ENCODE measurements around the gene EIF4EBP3.

DNA sequence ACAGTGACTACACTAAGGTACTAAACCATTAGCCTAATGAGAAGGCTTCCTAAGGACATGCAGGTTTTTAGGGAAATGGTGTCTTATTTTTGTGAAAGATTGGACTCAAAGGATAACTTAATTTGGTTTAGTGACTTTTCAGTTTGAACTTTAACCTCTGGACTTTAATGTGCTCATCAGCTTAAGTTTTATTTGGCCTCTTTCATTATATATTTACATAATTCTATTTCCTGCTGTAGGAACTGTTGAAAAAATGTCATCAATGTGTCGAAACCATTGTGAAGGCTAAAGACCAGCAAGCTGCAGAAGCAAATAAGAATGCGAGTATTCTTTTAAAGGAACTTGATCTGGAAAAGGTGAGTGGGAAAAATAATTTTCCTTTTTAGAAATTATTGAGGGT, 34.3 kb upstream of the EIF4EBP3 start:
- TF ChIP-seq, protein P1, sequence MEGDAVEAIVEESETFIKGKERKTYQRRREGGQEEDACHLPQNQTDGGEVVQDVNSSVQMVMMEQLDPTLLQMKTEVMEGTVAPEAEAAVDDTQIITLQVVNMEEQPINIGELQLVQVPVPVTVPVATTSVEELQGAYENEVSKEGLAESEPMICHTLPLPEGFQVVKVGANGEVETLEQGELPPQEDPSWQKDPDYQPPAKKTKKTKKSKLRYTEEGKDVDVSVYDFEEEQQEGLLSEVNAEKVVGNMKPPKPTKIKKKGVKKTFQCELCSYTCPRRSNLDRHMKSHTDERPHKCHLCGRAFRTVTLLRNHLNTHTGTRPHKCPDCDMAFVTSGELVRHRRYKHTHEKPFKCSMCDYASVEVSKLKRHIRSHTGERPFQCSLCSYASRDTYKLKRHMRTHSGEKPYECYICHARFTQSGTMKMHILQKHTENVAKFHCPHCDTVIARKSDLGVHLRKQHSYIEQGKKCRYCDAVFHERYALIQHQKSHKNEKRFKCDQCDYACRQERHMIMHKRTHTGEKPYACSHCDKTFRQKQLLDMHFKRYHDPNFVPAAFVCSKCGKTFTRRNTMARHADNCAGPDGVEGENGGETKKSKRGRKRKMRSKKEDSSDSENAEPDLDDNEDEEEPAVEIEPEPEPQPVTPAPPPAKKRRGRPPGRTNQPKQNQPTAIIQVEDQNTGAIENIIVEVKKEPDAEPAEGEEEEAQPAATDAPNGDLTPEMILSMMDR (IDR thresholded peaks at IDR 0.05; ENCODE audit: low read depth, low read length), result no peak
- TF ChIP-seq, protein P2, sequence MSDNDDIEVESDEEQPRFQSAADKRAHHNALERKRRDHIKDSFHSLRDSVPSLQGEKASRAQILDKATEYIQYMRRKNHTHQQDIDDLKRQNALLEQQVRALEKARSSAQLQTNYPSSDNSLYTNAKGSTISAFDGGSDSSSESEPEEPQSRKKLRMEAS (IDR thresholded peaks at IDR 0.05; ENCODE audit: low read depth, low read length), result no peak
- TF ChIP-seq POLR2A (IDR thresholded peaks at IDR 0.05; ENCODE audit: extremely low read depth, insufficient read length), result no peak
